HUDEP-2 (cell line): ENCODE data around the gene PTPRG.
"Not testable (repeated sequence)": the region's sequence is repeated elsewhere in the genome, so short reads cannot be mapped to it uniquely, and the experiment has no call there.

ENCODE experiments used
- DNase-seq, 76 experiments: peaks; one replicate each; lab custom pipeline; 2025; ENCODE audit not compliant: unreplicated experiment in 76 of 76; lab: John Stamatoyannopoulos, UW

Gene PTPRG

GRCh38 chr3:61714225-61714624 is 152.9 kb downstream of the PTPRG start:
- DNase-seq = no peak

DNA sequence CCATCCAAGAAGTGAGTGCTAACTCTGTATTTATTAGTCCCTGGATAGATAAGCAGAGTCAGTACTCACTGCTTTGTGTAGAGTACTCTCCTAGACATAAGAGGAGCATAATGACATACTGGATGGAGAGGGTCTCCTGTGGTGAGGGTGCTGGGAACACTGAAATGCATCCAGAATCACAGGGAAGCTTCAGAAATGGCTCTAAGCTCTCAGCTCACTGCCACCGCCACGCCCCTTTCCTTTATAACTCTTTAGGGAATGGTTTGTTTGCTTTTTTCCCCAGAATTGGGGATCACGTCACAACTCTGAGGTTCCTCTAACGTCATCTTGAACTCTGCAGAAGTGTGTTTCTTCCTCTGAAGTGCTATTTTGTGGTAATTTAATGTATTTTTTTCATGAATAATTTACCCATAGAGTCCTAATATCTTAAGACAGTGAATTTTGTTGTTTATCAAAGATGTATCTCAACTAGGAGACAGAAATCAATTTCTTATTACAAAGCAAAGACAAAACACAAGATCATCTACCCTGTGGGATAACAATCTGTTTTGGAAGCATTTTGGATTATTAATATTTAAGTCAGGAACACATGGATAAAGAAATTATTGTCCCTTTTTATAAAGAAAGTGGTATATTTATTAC is 154.6 kb downstream of the PTPRG start:
- DNase-seq = no peak

DNA sequence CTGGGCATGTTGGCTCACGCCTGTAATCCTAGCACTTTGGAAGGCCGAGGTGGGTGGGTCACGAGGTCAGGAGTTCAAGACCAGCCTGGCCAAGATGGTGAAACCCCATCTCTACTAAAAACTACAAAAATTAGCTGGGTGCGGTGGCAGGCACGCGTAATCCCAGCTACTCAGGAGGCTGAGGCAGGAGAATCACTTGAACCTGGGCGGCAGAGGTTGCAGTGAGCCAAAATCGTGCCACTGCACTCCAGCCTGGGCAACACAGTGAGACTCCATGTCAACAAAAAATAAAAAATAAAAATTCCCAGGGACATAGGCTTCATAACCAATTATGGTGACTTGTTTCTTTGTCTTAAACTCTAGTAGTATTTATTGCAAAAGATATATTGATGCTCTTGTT is 155.3 kb downstream of the PTPRG start:
- DNase-seq = not testable (repeated sequence)

DNA sequence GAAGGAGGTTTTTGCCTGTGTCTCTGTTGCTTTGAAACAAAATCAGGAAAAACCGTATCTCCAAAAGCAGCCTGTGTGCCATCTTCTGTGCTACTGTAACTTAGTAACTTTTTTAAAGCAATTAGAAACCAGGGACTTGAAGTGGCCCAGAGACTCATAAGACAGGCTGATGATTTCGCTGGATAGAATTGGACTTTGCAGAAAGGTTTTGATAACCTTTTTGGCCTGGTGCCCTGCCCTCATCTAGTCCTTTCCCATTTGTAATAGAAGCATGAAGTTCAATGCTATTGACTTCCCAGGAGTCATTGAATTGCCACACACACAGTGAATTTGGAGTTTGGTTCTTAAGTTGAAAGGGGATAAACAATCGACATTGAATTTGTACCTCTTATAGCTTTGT is 157.2 kb downstream of the PTPRG start:
- DNase-seq = no peak

GRCh38 chr3:61719278-61719977 is 158.1 kb downstream of the PTPRG start:
- DNase-seq = no peak

DNA sequence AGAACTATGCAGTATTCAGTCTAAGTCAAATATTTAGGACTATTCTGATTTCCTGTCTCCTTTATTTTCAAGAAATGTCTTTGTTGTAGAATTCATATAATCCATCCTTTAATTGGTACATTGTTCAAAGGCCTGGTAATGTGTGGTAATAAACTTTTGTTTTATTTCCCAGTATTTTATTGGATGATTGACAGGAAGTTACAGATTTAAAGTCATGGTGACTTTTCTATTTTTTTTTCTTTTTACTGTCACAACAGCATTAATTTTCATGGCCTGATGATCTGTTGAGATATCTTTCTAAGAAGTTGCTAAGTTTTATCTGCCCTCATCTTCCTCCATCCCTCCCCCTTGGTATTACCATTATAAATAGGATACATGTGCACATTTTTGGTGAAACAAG is 161.7 kb downstream of the PTPRG start:
- DNase-seq = no peak

DNA sequence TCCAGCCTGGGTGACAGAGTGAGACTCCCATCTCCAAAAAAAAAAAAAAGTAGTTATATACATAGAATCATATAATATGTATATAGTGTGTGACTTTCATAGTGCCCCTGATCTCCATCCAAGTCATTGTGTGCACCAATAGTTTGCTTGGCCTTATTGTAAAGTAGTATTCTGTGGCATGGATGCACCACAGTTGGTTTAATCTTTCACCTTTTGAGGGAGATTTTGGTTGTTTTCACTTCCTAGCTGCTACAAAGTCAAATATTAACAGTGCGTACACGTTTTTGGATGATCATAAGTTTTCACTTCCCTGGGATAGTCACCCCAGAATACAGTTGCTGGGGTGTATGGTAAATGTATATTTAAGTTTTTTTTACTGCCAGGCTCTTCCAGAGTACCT is 162.8 kb downstream of the PTPRG start:
- no peak for DNase-seq

DNA sequence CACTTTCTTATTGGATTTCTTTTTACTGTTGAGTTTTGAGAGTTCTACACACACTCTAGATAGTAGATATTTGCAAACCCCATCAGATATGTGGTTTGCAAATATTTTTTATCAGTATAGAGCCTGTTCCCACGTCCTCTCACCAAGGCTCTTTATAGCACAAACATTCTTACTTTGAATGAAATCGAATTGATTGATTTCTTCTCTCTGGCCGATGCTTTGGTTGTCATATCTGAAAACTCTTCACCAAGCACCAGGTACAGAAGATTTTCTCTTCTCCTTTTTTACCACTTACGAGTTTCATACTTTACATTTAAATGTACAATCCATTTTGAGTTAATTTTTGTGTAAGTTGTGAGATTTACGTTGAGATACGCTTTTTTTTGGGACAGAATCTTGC is 163.4 kb downstream of the PTPRG start:
- no peak for DNase-seq

- peak in 1 of 76 experiments; percentile 2 for DNase-seq
Measured at GRCh38 chr3:61725851-61726333, 164.5 kb downstream of the PTPRG start.

DNA sequence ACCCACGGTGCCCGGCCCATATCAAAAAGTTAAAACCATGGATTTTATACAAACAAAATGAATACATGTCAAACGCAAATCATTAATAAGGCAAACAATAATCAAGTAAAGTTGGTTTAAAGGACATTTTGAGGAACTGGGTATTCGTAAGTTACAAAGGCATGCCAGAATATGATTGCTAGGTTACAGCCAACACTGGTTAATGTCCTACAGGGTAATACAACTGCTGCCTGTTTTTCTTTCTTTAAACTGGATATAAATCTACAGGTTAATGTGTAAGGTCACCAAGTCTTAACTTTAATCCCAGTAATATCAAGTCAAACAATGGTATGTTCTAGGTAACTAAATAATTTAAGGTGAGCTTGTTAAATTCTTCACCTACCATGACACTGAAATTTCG is 166.1 kb downstream of the PTPRG start:
- DNase-seq = no peak

DNA sequence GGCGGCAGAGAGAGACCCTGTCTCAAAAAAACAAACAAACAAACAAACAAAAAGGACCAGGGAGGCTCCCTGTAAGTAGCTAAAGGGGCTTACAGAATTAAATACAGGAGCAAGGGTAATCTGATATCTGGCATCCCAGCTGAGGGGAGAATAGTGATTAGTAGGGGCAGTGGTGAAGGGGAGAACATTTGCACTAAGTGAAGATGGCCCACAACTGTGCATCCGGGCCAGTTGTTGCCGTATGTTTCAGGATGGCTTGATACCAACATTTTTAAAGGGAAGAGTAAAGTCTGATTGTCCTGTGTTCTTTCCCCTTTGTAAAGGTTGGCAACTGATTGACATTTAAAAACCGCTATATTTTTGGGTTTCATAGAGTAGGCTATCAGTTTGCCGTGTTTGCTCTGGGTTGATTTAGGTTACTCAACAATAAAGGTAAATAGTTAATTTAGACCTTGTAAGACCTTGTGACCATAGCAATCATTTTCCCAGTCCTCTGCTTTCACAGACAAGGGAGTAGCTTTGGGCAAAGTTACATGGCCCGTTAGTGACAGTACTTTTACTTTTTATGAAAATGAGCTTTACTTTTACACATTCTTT is 167.8 kb downstream of the PTPRG start:
- no peak for DNase-seq

- no peak for DNase-seq
Measured at GRCh38 chr3:61730056-61730455, 168.7 kb downstream of the PTPRG start.

GRCh38 chr3:61730577-61731231 is 169.3 kb downstream of the PTPRG start:
- no peak for DNase-seq

- no peak for DNase-seq
Measured at GRCh38 chr3:61733000-61733399, 171.6 kb downstream of the PTPRG start.

GRCh38 chr3:61733876-61734275 is 172.5 kb downstream of the PTPRG start:
- DNase-seq = no peak

DNA sequence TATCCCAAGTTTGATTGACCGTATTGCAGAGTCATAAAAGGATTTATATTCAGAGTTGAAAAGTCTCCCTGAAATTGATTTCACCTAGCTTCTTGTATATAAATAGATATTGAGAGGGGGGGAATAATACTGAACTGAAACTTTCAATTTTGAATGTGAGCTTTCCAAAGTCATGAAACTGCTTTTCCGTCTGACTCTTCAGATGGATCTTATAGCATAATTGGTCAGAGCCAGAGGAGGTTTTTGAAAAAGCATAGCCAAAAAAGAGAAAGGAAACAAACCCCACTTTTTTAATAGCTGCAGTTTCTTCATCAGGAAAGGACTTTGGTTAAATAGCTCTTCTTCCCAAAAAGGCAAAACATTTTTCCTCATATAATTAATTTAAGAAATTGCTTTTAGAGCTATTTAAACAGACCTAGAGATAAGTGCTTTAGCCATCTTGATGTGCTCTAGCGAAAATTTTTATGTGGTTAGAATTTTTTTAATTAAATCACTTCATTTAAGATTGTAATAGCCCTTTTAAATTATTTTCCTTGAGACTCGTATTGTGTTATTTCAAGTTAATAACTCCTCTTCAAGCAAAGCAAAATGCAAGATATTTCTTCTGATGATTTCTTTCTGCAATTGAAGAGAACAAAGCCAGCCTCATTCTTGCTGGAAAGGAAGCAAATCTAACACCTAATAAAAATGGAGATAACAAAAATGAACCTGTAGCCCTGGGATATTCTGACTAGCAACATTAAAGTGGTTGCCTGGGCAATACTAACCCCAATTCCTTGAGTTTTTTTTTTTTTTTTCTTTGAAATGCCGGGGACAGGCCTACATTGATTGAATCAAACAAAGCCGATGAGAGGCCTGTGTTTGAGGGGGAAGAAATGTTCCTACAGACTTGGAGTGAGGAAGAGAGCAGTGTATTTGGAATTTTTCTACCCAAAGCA is 173.6 kb downstream of the PTPRG start:
- no peak for DNase-seq

- no peak for DNase-seq
Measured at GRCh38 chr3:61736506-61736905, 175.1 kb downstream of the PTPRG start.

DNA sequence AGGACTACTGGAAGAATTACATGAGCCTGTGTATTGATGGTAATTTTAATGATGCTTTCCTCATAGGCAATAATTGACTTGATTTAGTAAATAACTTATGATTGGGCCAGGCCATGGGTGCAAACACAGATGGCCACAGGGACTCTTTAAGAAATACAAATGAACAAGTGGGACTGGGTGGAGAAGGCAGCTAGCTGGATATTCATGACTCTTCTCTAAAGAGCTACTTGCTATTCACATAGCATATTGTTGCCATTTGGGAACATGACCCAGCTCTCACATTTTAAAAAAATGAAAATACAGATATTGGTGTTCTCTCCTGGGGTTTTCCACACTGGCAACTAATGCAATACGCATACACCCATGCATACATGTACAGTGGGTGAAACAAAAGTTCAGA is 178.3 kb downstream of the PTPRG start:
- DNase-seq = no peak

DNA sequence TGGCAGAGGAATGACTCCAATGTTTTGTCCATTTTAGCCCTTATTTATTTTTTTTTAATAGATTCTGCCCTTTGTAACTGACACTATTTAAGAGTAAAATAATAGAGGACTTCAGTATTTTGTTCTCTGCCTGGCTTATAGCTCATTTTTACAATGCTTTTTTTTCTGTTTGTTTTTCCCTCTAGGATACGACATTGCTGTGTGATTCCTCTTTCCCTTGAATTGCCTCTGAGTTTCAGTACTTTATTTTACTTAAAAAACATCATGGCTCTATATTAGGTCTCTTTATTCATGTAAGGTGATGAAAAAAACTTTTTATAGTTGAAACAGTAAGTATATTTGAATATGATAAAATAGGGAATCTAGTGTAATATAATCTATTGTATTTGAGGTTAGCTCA is 179.1 kb downstream of the PTPRG start:
- no peak for DNase-seq

DNA sequence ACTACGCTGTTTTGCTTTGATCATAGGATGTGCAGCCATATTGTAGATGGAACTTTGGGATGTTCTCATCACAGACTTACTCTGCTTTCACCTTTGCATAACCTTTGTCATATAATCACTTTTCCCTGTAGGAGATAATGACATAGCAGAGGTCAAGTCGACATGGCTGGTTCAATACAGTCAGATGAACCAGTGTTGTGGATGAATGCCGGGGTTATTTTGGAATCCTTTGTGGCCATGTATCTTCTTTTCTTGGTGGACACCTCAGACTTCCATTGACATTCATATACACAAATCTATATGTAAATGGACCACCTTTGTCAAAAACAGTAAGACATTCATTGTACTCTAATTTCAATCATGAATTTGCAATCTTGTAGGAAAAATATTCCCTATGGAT is 180.2 kb downstream of the PTPRG start:
- DNase-seq = no peak
